ENCODE data around the gene ELOVL5.
"Not testable (repeated sequence)": the region's sequence is repeated elsewhere in the genome, so short reads cannot be mapped to it uniquely, and the experiment has no call there.

Gene ELOVL5, protein sequence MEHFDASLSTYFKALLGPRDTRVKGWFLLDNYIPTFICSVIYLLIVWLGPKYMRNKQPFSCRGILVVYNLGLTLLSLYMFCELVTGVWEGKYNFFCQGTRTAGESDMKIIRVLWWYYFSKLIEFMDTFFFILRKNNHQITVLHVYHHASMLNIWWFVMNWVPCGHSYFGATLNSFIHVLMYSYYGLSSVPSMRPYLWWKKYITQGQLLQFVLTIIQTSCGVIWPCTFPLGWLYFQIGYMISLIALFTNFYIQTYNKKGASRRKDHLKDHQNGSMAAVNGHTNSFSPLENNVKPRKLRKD

DNA sequence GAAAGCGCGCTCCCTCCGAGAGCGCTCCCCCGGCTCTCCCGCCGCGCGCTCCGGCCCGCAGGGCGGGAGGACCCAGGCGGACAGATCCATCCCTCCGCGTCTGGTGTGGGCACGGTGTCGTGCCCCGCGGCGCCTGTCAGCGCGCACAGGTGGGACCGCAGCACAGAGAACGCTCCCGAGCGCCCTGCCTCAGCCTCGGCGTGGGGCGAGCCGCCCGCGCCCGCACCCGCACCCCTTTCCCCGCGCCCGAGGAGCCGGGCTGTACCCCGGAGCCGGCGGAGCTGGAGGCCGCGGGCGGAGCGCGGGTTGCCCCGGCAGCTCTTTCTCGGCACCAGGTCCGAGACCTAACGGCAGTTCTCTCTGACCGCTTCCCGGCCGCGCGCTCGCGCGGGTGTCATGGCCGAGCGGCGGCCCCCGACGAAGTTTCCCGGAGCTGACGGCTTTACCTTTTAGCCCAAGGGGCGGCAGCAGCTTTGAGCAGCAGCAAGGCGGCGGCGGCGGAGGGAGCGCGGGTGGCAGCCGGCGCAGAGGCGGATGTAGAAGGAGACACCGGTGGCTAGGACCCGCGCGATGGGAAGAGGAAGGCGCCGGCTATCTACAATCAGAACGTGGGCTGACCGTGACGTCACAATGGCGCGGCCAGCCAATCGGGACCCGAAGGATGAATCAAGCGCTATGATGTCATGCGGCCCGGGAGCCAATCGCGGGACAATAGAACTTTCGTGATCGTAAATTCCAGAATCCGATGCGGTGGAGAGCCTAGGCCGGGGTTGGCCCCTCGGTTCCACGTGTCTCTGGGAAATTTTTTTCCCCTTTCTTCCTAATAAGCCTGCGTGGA lies at the start of gene ELOVL5:
Gene ELOVL5 (minus strand): TSS at position 580 of the 838 bp plus-strand sequence. CDS start 53,251 bp downstream, outside the sequence.
- peak; percentile 99 for DNase-seq (ENCODE audit: low read depth)
- TF ChIP-seq, protein P1, sequence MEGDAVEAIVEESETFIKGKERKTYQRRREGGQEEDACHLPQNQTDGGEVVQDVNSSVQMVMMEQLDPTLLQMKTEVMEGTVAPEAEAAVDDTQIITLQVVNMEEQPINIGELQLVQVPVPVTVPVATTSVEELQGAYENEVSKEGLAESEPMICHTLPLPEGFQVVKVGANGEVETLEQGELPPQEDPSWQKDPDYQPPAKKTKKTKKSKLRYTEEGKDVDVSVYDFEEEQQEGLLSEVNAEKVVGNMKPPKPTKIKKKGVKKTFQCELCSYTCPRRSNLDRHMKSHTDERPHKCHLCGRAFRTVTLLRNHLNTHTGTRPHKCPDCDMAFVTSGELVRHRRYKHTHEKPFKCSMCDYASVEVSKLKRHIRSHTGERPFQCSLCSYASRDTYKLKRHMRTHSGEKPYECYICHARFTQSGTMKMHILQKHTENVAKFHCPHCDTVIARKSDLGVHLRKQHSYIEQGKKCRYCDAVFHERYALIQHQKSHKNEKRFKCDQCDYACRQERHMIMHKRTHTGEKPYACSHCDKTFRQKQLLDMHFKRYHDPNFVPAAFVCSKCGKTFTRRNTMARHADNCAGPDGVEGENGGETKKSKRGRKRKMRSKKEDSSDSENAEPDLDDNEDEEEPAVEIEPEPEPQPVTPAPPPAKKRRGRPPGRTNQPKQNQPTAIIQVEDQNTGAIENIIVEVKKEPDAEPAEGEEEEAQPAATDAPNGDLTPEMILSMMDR (conservative IDR thresholded peaks at IDR 0.05; ENCODE audit: low read depth, low read length), result no peak
- peak within 1 kb of the TSS; percentile 82 for H3K4me3 ChIP-seq (ENCODE audit: low read depth, low read length)

DNA sequence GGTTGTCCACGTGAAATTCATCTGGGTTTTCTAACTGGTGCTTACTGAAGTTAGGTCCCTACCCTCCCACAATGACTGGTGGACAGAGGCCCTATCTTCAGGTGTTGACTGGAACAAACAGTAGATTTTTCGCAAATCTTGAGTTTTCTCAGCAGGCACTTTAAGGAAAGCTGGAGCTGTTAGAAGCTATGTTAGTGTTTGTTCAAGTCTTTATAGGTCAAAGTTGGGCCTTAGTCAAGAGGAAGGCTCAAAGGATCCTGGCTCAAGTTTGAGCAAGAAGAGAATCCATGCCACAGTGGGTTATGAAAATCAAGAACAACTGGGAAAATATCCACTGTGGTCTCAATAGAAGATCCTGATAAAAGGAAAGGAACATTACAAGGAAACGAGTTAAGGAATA lies 48.5 kb upstream of the ELOVL5 start:
- DNase-seq (ENCODE audit: low read depth), result no peak
- TF ChIP-seq, protein P1 (conservative IDR thresholded peaks at IDR 0.05; ENCODE audit: low read depth, low read length), result no peak
- no peak overlapping the region for H3K4me3 ChIP-seq (ENCODE audit: low read depth, low read length)

DNA sequence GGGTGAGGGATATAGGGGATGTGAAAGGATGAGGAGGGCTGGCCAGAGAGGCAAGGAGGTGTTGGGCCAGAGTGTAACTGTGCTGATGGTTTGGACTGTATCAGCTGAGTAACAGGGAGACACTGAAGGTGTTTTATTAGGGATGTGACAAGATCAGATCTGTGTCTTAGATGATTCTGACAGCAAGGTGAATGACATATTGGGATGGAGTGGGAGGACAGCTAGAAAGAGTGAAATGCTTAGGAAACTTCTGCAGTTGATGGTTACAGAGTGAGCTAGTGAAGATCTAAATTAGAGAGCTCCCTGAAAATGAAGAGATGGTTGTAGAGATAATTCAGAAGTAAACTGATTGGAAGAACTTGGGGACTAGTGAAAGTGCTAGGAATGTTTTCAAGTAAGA lies 47.2 kb upstream of the ELOVL5 start:
- TF ChIP-seq, protein P1 (conservative IDR thresholded peaks at IDR 0.05; ENCODE audit: low read depth, low read length), result no peak
- H3K4me3 ChIP-seq (ENCODE audit: low read depth, low read length), result no peak overlapping the region
- DNase-seq (ENCODE audit: low read depth), result no peak

DNA sequence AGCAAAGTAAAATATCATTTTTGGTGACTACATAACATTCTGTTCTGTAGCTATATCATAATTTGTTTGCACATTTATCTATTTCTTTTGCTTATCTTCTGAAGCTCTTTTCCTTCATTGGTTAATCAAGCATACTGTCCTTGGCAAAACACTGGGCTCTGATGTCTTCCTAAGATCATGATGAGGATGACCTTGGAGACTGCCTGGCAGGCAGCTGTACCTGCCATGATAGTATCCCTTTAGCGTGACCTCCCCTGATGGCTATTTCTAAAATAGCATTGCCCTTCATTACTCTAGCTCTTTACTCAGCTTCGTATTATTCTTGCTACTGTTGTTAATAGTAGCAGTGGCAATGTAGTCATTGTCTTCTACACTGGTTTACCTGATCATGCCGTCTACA lies 46.0 kb upstream of the ELOVL5 start:
- no peak for DNase-seq (ENCODE audit: low read depth)
- TF ChIP-seq, protein P1 (conservative IDR thresholded peaks at IDR 0.05; ENCODE audit: low read depth, low read length), result no peak
- H3K4me3 ChIP-seq (ENCODE audit: low read depth, low read length), result no peak overlapping the region

DNA sequence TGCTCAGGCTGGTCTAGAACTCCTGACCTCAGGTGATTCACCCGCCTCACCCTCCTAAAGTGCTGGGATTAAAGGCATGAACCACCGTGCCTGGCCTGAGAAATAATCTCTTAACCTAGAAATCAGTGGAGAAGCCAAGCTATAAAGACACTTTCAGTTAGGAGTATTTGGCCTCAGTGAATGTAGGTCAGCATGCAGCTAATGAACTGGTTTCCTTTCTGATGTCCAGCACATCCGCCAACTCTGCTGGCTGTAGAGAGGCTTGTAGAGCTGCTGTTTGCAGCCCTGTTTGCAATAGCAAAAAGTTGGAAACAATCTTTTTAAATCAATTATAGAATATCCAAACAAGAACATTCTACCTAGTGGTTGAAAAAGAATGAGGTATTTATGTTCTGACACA lies 42.4 kb upstream of the ELOVL5 start:
- H3K4me3 ChIP-seq (ENCODE audit: low read depth, low read length), result no peak overlapping the region
- DNase-seq (ENCODE audit: low read depth), result peak; percentile 24
- TF ChIP-seq, protein P1 (conservative IDR thresholded peaks at IDR 0.05; ENCODE audit: low read depth, low read length), result no peak

DNA sequence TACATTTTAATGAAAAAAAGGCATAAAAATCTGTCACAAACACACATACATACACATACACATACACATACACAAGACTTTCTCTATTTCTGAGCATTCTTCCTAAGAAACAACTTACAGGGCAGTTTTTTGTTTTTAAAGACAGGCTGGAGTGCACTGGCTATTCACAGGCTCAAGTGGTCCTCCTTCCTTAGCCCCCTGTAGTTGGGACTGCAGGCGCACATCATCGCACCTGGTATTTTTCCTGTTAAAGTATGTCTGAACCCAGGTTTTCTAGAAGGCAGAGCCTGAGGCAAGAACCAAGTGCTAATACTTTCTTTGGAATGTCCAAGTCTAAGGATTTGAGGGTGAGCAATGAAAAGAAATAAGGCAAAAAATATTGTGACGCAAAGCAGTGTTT lies 41.3 kb upstream of the ELOVL5 start:
- TF ChIP-seq, protein P1 (conservative IDR thresholded peaks at IDR 0.05; ENCODE audit: low read depth, low read length), result no peak
- DNase-seq (ENCODE audit: low read depth), result no peak
- H3K4me3 ChIP-seq (ENCODE audit: low read depth, low read length), result no peak overlapping the region

DNA sequence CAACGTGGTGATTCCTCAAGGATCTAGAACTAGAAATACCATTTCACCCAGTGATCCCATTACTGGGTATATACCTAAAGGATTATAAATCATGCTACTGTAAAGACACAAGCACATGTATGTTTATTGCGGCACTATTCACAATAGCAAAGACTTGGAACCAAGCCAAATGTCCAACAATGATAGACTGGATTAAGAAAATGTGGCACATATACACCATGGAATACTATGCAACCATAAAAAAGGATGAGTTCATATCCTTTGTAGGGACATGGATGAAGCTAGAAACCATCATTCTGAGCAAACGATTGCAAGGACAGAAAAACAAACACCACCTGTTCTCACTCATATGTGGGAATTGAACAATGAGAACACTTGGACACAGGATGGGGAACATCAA lies 39.9 kb upstream of the ELOVL5 start:
- H3K4me3 ChIP-seq (ENCODE audit: low read depth, low read length); DNase-seq (ENCODE audit: low read depth): not testable (repeated sequence)
